Endothelial cell of umbilical vein (primary cell): Measurements from ENCODE around the gene KCNH5. TPM values are rescaled to one million over a fixed set of nuclear protein-coding genes. Genes with fewer than 3 reads are reported as not detected.

Experiments
- BruUV-seq: library from RNA; stranded (reverse); fragments of 400-500 nt; replicated peaks from 2 replicates; lab custom pipeline; 2021; lab: Mats Ljungman, UMichigan
- CTCF ChIA-PET: fragments of 300-600, 350-600 bp; sonication (Branson Sonifier 250); formaldehyde crosslinking; loops from one replicate; lab custom pipeline; 2021; ENCODE audit warnings: antibody characterized with exemption, inconsistent platforms; lab: Charles Lee
- POLR2A ChIA-PET: fragments of 300-600, 350-600 bp; sonication (Branson Sonifier 250); formaldehyde crosslinking; loops from one replicate; lab custom pipeline; 2021; ENCODE audit warnings: antibody characterized with exemption, inconsistent platforms; lab: Charles Lee
- DNase-seq: peaks from one replicate; pipeline ENCODE4 v3.0.0-alpha.2; 2011; ENCODE audit warnings: low read depth, low spot score
- FAIRE-seq: peaks from 2 replicates; lab custom pipeline; 2011; peaks lifted over from hg19 to GRCh38; lab: Jason Lieb, UNC
- H2AFZ ChIP-seq: 2 replicates; pipeline ENCODE4 v1.6.0; 2012; ENCODE audit warnings: low read depth, low read length, control low read depth, inconsistent platforms
- H3K27ac ChIP-seq: 2 replicates; pipeline ENCODE4 v1.5.1; 2011; ENCODE audit warnings: low read depth, mild to moderate bottlenecking, control low read depth, low read length, moderate library complexity; ENCODE audit not compliant: insufficient read depth
- H3K27me3 ChIP-seq, 2 experiments: 2 replicates each; pipeline versions ENCODE4 v1.6.0 to v1.6.1; 2011; ENCODE audit warnings: low read length in 2 of 2, mixed read lengths in 1 of 2; ENCODE audit not compliant: control insufficient read depth in 2 of 2, insufficient read depth in 2 of 2
- H3K36me3 ChIP-seq, 2 experiments: 2 replicates in 1 of 2; 3 replicates in 1 of 2; pipeline ENCODE4 v1.5.1; 2011; ENCODE audit warnings: low read length in 2 of 2, mild to moderate bottlenecking in 1 of 2, moderate library complexity in 1 of 2; ENCODE audit not compliant: control insufficient read depth in 2 of 2, insufficient read depth in 2 of 2; ENCODE audit errors: extremely low read depth in 1 of 2
- H3K4me1 ChIP-seq: 3 replicates; pipeline ENCODE4 v1.5.1; 2011; ENCODE audit warnings: mild to moderate bottlenecking, low read length; ENCODE audit not compliant: control insufficient read depth, insufficient read depth; ENCODE audit errors: extremely low read depth
- H3K4me2 ChIP-seq: 2 replicates; pipeline ENCODE4 v1.6.1; 2011; ENCODE audit warnings: low read length, control low read depth, mixed read lengths; ENCODE audit not compliant: insufficient read depth
- H3K4me3 ChIP-seq, 3 experiments: fragments of 200-600 bp in 1 of 3; sonication (generic), shearing (Covaris generic) in 1 of 3; replicated peaks in 1 of 3; 2 replicates each; pipeline ENCODE4 v1.5.1; 2011 to 2016; ENCODE audit warnings: control low read depth in 3 of 3, low read length in 3 of 3, mild to moderate bottlenecking in 2 of 3, inconsistent platforms in 1 of 3, low read depth in 1 of 3, moderate library complexity in 1 of 3; ENCODE audit not compliant: insufficient read depth in 1 of 3
- H3K79me2 ChIP-seq: 2 replicates; pipeline ENCODE4 v1.6.0; 2012; ENCODE audit warnings: low read length, inconsistent platforms; ENCODE audit not compliant: control insufficient read depth, insufficient read depth
- H3K9ac ChIP-seq: replicated peaks from 2 replicates; pipeline ENCODE3; 2011; ENCODE audit warnings: low read length, control low read depth; ENCODE audit not compliant: insufficient read depth; ENCODE audit errors: extremely low read depth
- H3K9me1 ChIP-seq: replicated peaks from 3 replicates; pipeline ENCODE4 v1.6.0; 2011; ENCODE audit warnings: mild to moderate bottlenecking, low read length; ENCODE audit not compliant: control insufficient read depth, insufficient read depth; ENCODE audit errors: extremely low read depth
- H3K9me3 ChIP-seq: replicated peaks from 2 replicates; pipeline ENCODE4 v1.5.1; 2012; ENCODE audit warnings: low read length, inconsistent platforms; ENCODE audit not compliant: control insufficient read depth, insufficient read depth
- H4K20me1 ChIP-seq: replicated peaks from 2 replicates; pipeline ENCODE3; 2011; ENCODE audit warnings: mild to moderate bottlenecking, low read length; ENCODE audit not compliant: control insufficient read depth, insufficient read depth; ENCODE audit errors: extremely low read depth
- CTCF ChIP-seq, 2 donors: IDR thresholded peaks; 1 replicate in 1 of 2; 2 replicates in 1 of 2; pipeline ENCODE4 v1.5.1; 2011; ENCODE audit warnings: low read length in 2 of 2, mild to moderate bottlenecking in 2 of 2, moderate library complexity in 2 of 2, control low read depth in 1 of 2, inconsistent platforms in 1 of 2, low read depth in 1 of 2; ENCODE audit not compliant: insufficient read depth in 1 of 2; ENCODE audit errors: extremely low read depth in 1 of 2
- EZH2 ChIP-seq: IDR thresholded peaks from 2 replicates; pipeline ENCODE4 v1.6.1; 2012; ENCODE audit warnings: borderline replicate concordance, low read depth, mild to moderate bottlenecking, moderate library complexity, low read length, inconsistent platforms; ENCODE audit not compliant: severe bottlenecking
- FOS ChIP-seq: IDR thresholded peaks from 2 replicates; pipeline ENCODE4 v1.6.1; 2011; ENCODE audit warnings: mild to moderate bottlenecking, low read length, moderate library complexity, borderline replicate concordance; ENCODE audit not compliant: insufficient read depth
- GATA2 ChIP-seq: IDR thresholded peaks from 2 replicates; pipeline ENCODE4 v1.7.0; 2011; ENCODE audit warnings: low read depth, mild to moderate bottlenecking, moderate library complexity, mixed read lengths, low read length; ENCODE audit not compliant: insufficient read length, insufficient read depth
- JUN ChIP-seq: IDR thresholded peaks from 2 replicates; pipeline ENCODE4 v1.6.1; 2011; ENCODE audit warnings: borderline replicate concordance, low read depth; ENCODE audit not compliant: insufficient read length, insufficient read depth
- MAX ChIP-seq: IDR thresholded peaks from 2 replicates; pipeline ENCODE4 v1.6.1; 2011; ENCODE audit not compliant: insufficient read depth, insufficient read length
- MYC ChIP-seq: IDR thresholded peaks from one replicate; pipeline ENCODE4 v1.6.1; 2011; ENCODE audit warnings: mild to moderate bottlenecking, low read depth, low read length
- POLR2A ChIP-seq: IDR thresholded peaks from 2 replicates; pipeline ENCODE4 v1.6.1; 2012; ENCODE audit warnings: low read depth, mild to moderate bottlenecking, control low read depth, low read length
- POLR2AphosphoS5 ChIP-seq: IDR thresholded peaks from 2 replicates; pipeline ENCODE4 v1.6.1; 2012; ENCODE audit warnings: low read depth, mild to moderate bottlenecking, control low read depth, low read length, moderate library complexity; ENCODE audit not compliant: insufficient read depth
- dilution Hi-C: fragments of 300-500 bp; cut with MboI; formaldehyde crosslinking; loops from one replicate; pipeline ENCODE4 v1.15.0; 2019; ENCODE audit warnings: low sequenced_read_pairs; ENCODE audit not compliant: extremely low pct_ligation_motif_present
- intact Hi-C: fragments of 100-400 bp; cut with micrococcal nuclease; formaldehyde crosslinking; loops from one replicate; pipeline ENCODE4 v1.10.0; 2022
- polyA plus RNA-seq, 4 experiments: library from polyadenylated mRNA; depleted of rRNA in 3 of 4; stranded (reverse) in 3 of 4; unstranded in 1 of 4; fragments of >200 nt; gene quantifications; 2 replicates each; pipeline versions ENCODE4 v1.2.1 to v1.2.3, GENCODE V29; 2011 to 2012; ENCODE audit warnings: missing spikeins in 1 of 4
- total RNA-seq: library from RNA; stranded (reverse); gene quantifications from 2 replicates; pipeline ENCODE4 v1.2.3, GENCODE V29; 2021

Gene KCNH5
- total and polyA plus RNA-seq, 2 donors (not counting 3 experiments of a cell fraction or from before 2014, with no cell fraction given), result not detected

GRCh38 chr14:62655166-62655565 lies 390.1 kb downstream of the KCNH5 start:
- FAIRE-seq, result no peak

More at GRCh38 chr14:62655166-62655565, 390.1 kb downstream of the KCNH5 start:
- no peaks in the 10 kb centered on the region for H3K36me3 ChIP-seq
- no peak overlapping the region for H3K9ac ChIP-seq
- H3K9me3 ChIP-seq, result no peaks in the 10 kb centered on the region
- no peaks in the 10 kb centered on the region for H3K9me1 ChIP-seq
- POLR2A ChIA-PET, result no interaction called here
- no peak overlapping the region for H3K4me3 ChIP-seq
- H3K79me2 ChIP-seq, result no peaks in the 10 kb centered on the region
- no peak overlapping the region for H3K27ac ChIP-seq
- CTCF ChIA-PET, result no interaction called here
- no peaks in the 10 kb centered on the region for H3K27me3 ChIP-seq
- no TSS peak for BruUV-seq
- intact Hi-C loops, result no loop called here
- TF ChIP-seq GATA2, result no peak
- TF ChIP-seq POLR2A, result no peak
- no peak for TF ChIP-seq EZH2
- no peak for TF ChIP-seq CTCF (IDR thresholded peaks at IDR 0.05; ENCODE audit: extremely low read depth in 1 of 2, insufficient read depth in 1 of 2, low read depth in 1 of 2, low read length in 2 of 2)
- TF ChIP-seq MYC, result no peak
- no peak for TF ChIP-seq JUN
- no peak for TF ChIP-seq MAX
- no peak for TF ChIP-seq POLR2AphosphoS5
- no peak for TF ChIP-seq FOS
- no peaks in the 10 kb centered on the region for H3K4me1 ChIP-seq
- dilution Hi-C loops, result no loop called here
- H4K20me1 ChIP-seq, result no peaks in the 10 kb centered on the region
- no peak for DNase-seq
- H3K4me2 ChIP-seq, result no peak overlapping the region
- H2AFZ ChIP-seq, result no peak overlapping the region
